Duodenal mucosa (tissue), 2 donors: Measurements from ENCODE around the gene C17orf100.
"Not testable (repeated sequence)": the region's sequence is repeated elsewhere in the genome, so short reads cannot be mapped to it uniquely, and the experiment has no call there.

ENCODE experiments used
- H3K27ac ChIP-seq: one replicate; pipeline ENCODE4 v1.7.0; 2013; ENCODE audit warnings: low read depth, low read length
- H3K27me3 ChIP-seq, 2 donors: one replicate each; pipeline ENCODE4 v1.7.0; 2013; ENCODE audit warnings: low read length in 2 of 2, control low read depth in 1 of 2; ENCODE audit not compliant: insufficient read depth in 2 of 2, control insufficient read depth in 1 of 2
- H3K36me3 ChIP-seq, 2 donors: one replicate each; pipeline ENCODE4 v1.7.0; 2013; ENCODE audit warnings: low read length in 2 of 2, control low read depth in 1 of 2; ENCODE audit not compliant: insufficient read depth in 2 of 2, control insufficient read depth in 1 of 2
- H3K4me1 ChIP-seq, 2 donors: one replicate each; pipeline ENCODE4 v1.7.0; 2013; ENCODE audit warnings: low read length in 2 of 2, control low read depth in 1 of 2; ENCODE audit not compliant: insufficient read depth in 2 of 2, control insufficient read depth in 1 of 2
- H3K4me3 ChIP-seq, 2 donors: one replicate each; pipeline ENCODE4 v1.7.0; 2013; ENCODE audit warnings: low read length in 2 of 2, low read depth in 1 of 2
- H3K9ac ChIP-seq, 2 donors: one replicate each; pipeline ENCODE4 v1.7.0; 2013; ENCODE audit warnings: low read length in 2 of 2, low read depth in 1 of 2
- H3K9me3 ChIP-seq, 2 donors: one replicate each; pipeline ENCODE4 v1.7.0; 2013; ENCODE audit warnings: low read length in 2 of 2, control low read depth in 1 of 2; ENCODE audit not compliant: control insufficient read depth in 1 of 2

Gene C17orf100

GRCh38 chr17:6656797-6657632, 5.5 kb downstream of the C17orf100 start:
- not testable (repeated sequence) for H3K9me3 ChIP-seq, H3K9ac ChIP-seq, H3K27ac ChIP-seq, H3K36me3 ChIP-seq
- peaks cover 31% of the 10 kb centered on the region in 2 donors for H3K4me1 ChIP-seq
- peaks cover 11 to 14% of the 10 kb centered on the region in 2 donors for H3K27me3 ChIP-seq
- H3K4me3 ChIP-seq: peak overlapping the region in 1 of 2 donors; percentile 58

GRCh38 chr17:6657633-6658287, 6.2 kb downstream of the C17orf100 start:
- Histone ChIP-seq H3K4me1 (peaks cover 23% of the 10 kb centered on the region in 2 donors), H3K4me3 (peak overlapping the region in 1 of 2 donors; percentile 58), H3K36me3 (no peaks in the 10 kb centered on the region), H3K9ac (no peak overlapping the region), H3K9me3 (no peaks in the 10 kb centered on the region), H3K27me3 (peaks cover 11 to 14% of the 10 kb centered on the region in 2 donors), H3K27ac (no peak overlapping the region)

GRCh38 chr17:6658411-6658810, 6.8 kb downstream of the C17orf100 start:
- not testable (repeated sequence) for H3K36me3 ChIP-seq, H3K9ac ChIP-seq, H3K9me3 ChIP-seq, H3K4me3 ChIP-seq, H3K27ac ChIP-seq
- Histone ChIP-seq H3K4me1 (peaks cover 17 to 20% of the 10 kb centered on the region in 2 donors), H3K27me3 (peaks cover 11 to 14% of the 10 kb centered on the region in 2 donors)

- no peak overlapping the region for H3K9ac ChIP-seq
- H3K27ac ChIP-seq: no peak overlapping the region
- no peaks in the 10 kb centered on the region for H3K9me3 ChIP-seq
- no peak overlapping the region for H3K4me3 ChIP-seq
- peaks cover 5 to 8% of the 10 kb centered on the region in 2 donors for H3K27me3 ChIP-seq
- no peaks in the 10 kb centered on the region for H3K36me3 ChIP-seq
- peaks cover 3 to 9% of the 10 kb centered on the region in 2 donors for H3K4me1 ChIP-seq
Observed at GRCh38 chr17:6660101-6660500, 8.5 kb downstream of the C17orf100 start.

- Histone ChIP-seq H3K36me3 (no peaks in the 10 kb centered on the region), H3K4me1 (peaks cover 0 to 6% of the 10 kb centered on the region in 2 donors), H3K27ac (no peak overlapping the region), H3K9me3 (no peaks in the 10 kb centered on the region), H3K27me3 (peaks cover 0 to 5% of the 10 kb centered on the region in 2 donors), H3K9ac (no peak overlapping the region), H3K4me3 (no peak overlapping the region)
Observed at GRCh38 chr17:6660805-6661463, 9.4 kb downstream of the C17orf100 start.

GRCh38 chr17:6661464-6661848, 9.9 kb downstream of the C17orf100 start:
- H3K9me3 ChIP-seq: no peaks in the 10 kb centered on the region
- no peak overlapping the region for H3K9ac ChIP-seq
- H3K27me3 ChIP-seq: peaks cover 0 to 5% of the 10 kb centered on the region in 2 donors
- peaks cover 0 to 6% of the 10 kb centered on the region in 2 donors for H3K4me1 ChIP-seq
- no peaks in the 10 kb centered on the region for H3K36me3 ChIP-seq
- H3K27ac ChIP-seq: no peak overlapping the region
- H3K4me3 ChIP-seq: no peak overlapping the region

- not testable (repeated sequence) for H3K4me3 ChIP-seq, H3K9ac ChIP-seq, H3K27me3 ChIP-seq, H3K36me3 ChIP-seq, H3K27ac ChIP-seq, H3K9me3 ChIP-seq, H3K4me1 ChIP-seq
Observed at GRCh38 chr17:6663200-6663599, 11.6 kb downstream of the C17orf100 start.

GRCh38 chr17:6666077-6666521, 14.5 kb downstream of the C17orf100 start:
- Histone ChIP-seq H3K27ac (no peak overlapping the region), H3K9ac (no peak overlapping the region), H3K4me1 (no peaks in the 10 kb centered on the region), H3K9me3 (no peaks in the 10 kb centered on the region), H3K4me3 (no peak overlapping the region), H3K27me3 (peaks cover 0 to 5% of the 10 kb centered on the region in 2 donors), H3K36me3 (no peaks in the 10 kb centered on the region)

GRCh38 chr17:6666557-6666956, 15.0 kb downstream of the C17orf100 start:
- H3K27me3 ChIP-seq: peaks cover 0 to 5% of the 10 kb centered on the region in 2 donors
- no peaks in the 10 kb centered on the region for H3K4me1 ChIP-seq
- no peak overlapping the region for H3K9ac ChIP-seq
- no peak overlapping the region for H3K27ac ChIP-seq
- no peak overlapping the region for H3K4me3 ChIP-seq
- H3K36me3 ChIP-seq: no peaks in the 10 kb centered on the region
- no peaks in the 10 kb centered on the region for H3K9me3 ChIP-seq

- H3K27ac ChIP-seq: no peak overlapping the region
- H3K4me3 ChIP-seq: no peak overlapping the region
- no peak overlapping the region for H3K9ac ChIP-seq
- no peaks in the 10 kb centered on the region for H3K4me1 ChIP-seq
- peaks cover 0 to 5% of the 10 kb centered on the region in 2 donors for H3K27me3 ChIP-seq
- no peaks in the 10 kb centered on the region for H3K36me3 ChIP-seq
- H3K9me3 ChIP-seq: no peaks in the 10 kb centered on the region
Observed at GRCh38 chr17:6667516-6667915, 16.0 kb downstream of the C17orf100 start.
